Measurements from ENCODE around the gene CPM.

The CPM gene

DNA sequence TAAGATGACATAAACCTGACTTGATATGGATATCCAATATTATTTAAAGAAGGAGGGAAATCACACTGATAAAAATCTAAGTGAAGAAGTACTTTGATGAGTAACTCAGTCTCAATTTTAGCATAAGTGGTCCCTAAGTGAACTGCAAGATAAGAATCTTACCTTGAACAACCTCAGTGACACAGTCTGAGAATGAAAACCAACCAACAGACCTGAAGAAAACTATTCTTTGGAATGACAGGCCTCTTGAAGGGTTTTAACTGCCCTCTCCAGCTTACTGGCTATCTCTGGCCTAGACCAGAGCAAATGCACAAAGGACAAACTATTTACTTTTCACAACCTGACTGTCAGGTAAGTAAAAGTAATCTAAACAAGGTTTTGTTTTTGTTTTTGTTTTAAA, 44.7 kb downstream of the CPM start:
- no peak for TF ChIP-seq CTCF (IDR thresholded peaks at IDR 0.05)
- H3K27ac ChIP-seq = no peak overlapping the region

DNA sequence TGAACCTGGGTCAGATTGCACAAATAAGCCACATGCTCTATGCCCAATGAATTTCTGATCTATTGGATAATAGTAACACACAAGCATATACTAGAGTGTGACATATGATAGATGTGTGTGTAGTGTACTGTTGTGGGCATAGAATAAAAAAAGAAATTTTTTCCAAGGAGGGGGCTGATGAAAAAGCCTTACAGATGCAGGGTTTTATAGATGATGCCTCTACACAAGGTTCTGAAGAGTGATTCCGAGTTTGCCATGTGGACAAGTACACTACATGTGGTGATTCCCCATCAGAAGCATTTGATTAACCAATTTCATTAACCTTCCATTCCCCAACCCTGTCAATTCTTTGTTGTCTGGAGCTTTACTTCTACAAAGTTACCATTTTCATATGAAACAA, 45.3 kb downstream of the CPM start:
- no peak for DNase-seq (ENCODE audit: low spot score)
- Histone ChIP-seq H3K27ac (no peak overlapping the region), H3K4me3 (no peak overlapping the region)
- TF ChIP-seq CTCF (IDR thresholded peaks at IDR 0.05) = no peak

More for the DNA sequence above, 44.7 kb downstream of the CPM start:
- H3K4me3 ChIP-seq = no peak overlapping the region
- DNase-seq (ENCODE audit: low spot score) = no peak

- Histone ChIP-seq H3K27ac (no peak overlapping the region), H3K4me3 (no peak overlapping the region)
- DNase-seq (ENCODE audit: low spot score) = no peak
- no peak for TF ChIP-seq CTCF (IDR thresholded peaks at IDR 0.05)
Measured at GRCh38 chr12:68886636-68887572, 46.1 kb downstream of the CPM start.

GRCh38 chr12:68885381-68885780, 47.6 kb downstream of the CPM start:
- DNase-seq (ENCODE audit: low spot score) = no peak
- no peak for TF ChIP-seq CTCF (IDR thresholded peaks at IDR 0.05)
- Histone ChIP-seq H3K27ac (no peak overlapping the region), H3K4me3 (no peak overlapping the region)

DNA sequence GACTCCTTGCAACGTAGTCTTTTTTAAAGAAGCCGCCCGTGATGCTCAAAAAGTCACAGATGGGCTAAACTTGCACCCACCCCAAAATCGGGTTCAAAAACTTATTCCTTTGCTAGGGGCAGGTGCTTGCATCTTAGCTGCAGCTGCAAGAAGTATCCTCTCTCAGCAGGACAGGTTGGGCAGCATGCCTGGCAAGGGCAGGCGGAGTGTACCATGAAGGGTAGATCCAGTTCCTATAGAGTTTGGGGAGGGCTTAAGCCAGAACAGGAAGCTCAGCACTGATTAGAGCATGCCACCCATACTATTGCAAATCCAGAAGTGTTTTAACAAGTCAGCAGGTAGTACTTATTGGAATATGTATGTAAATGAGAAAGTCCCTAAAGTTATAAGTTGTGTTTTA, 48.7 kb downstream of the CPM start:
- no peak overlapping the region for H3K4me3 ChIP-seq
- DNase-seq (ENCODE audit: low spot score) = no peak
- no peak overlapping the region for H3K27ac ChIP-seq
- no peak for TF ChIP-seq CTCF (IDR thresholded peaks at IDR 0.05)

GRCh38 chr12:68883151-68883550, 49.8 kb downstream of the CPM start:
- DNase-seq (ENCODE audit: low spot score) = no peak
- Histone ChIP-seq H3K4me3 (no peak overlapping the region), H3K27ac (no peak overlapping the region)
- no peak for TF ChIP-seq CTCF (IDR thresholded peaks at IDR 0.05)
